HG02759 (cell line): ENCODE results near the gene C16orf90.
"Not testable (repeated sequence)": the region's sequence is repeated elsewhere in the genome, so short reads cannot be mapped to it uniquely, and the experiment has no call there.

Experiments
- ATAC-seq: cut with Tn5 transposase; IDR thresholded peaks from one replicate; pipeline ENCODE4 v1.9.1; 2021; ENCODE audit warnings: mild to moderate bottlenecking, moderate library complexity; ENCODE audit not compliant: unreplicated experiment

C16orf90 gene, protein sequence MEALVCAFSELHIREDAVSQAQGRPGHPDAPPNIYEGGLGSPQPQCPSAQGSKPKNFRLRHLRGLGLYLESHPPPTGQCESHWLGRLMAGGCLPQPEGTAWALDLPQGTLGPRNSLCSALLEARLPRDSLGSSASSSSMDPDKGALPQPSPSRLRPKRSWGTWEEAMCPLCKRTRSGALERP

GRCh38 chr16:3495176-3495575 is at the start of gene C16orf90:
Gene C16orf90, minus strand, starts transcription at chr16:3495489. Its CDS starts 68 bp downstream, at chr16:3495421.
- ATAC-seq: no peak

DNA sequence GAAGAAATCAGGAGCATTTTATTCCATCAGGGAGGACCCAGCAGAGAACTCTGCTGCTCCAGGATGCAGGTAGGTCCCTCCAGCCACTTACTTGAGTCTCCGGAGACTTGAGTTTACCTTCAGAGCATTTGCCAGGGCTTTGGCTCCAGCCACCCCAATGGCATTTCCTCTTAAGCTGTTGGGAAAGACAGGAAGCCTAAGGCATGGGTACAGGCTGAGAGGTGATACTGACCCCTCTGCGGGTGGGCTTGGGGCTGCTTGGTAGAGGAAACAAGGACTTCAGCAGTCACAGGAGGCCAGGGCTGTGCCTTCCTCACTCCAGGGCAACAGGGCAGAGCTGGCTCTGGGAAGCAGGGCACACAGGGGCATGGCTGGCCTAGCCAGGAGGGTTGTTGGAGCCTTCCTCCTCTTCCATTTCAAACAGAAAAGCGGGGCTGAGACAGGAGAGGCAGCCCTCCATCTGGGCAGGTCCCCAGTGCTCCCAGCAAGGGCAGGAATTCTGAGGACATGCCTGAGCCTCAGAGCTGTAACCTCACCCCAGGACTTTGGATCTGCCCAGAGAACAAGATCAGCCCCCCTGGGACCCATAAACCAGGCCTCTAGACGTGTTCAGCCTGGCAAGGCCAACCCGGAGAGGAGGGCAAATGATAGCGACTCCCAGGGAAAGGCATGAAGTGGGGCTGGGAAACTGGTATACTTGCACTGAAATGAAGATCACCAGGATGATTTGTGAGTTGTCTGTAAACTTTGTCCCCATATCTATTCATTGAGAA is 47.5 kb upstream of the C16orf90 start:
- no peak for ATAC-seq

- no peak for ATAC-seq
These were observed 46.4 kb upstream of the C16orf90 start for GRCh38 chr16:3541527-3542155.

GRCh38 chr16:3538222-3538621 is 42.9 kb upstream of the C16orf90 start:
- ATAC-seq: no peak

- no peak for ATAC-seq
These were observed 41.6 kb upstream of the C16orf90 start for GRCh38 chr16:3536851-3537250.

DNA sequence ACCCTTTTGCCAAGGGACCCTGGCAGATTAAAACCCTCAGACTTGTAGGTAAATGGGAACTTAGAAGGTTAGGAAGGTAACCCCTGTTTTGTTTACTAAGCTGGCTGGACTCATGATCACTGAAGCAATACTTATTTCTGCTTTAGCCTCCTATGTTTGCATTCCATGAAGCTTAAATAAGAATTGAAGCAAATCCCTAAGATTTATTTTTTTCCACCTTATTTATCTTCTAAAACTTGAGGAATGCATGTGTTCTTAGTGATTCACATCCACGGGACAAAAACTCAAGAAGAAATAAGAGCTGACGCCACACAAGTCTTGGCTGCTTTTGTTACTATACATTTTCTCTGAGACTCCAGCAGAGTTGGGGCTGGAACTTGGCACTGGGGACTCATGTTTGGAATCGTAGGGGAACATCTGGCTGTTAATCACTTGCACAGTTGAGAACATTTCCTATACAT is 41.0 kb upstream of the C16orf90 start:
- ATAC-seq: no peak

DNA sequence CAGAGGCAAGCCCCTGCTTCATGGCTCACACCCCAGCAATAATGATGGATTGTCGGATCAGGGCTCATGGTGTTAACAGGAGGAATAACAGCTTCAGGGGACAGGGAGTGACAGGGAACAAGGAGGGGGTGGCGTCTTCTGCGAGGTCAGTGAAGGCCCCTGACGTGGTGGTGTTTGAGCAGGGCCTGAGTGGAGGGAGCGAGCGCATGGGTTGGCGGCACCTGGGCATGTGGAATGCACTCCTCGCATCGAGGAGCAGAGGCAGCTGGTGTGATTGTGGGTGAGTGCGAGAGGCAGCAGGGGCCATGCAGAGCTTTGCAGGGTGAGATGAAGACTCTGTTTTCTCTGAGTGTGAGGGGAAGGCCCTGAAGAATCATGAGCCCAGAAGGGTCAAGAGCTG is 38.8 kb upstream of the C16orf90 start:
- ATAC-seq: no peak

- ATAC-seq: no peak
These were observed 37.5 kb upstream of the C16orf90 start for GRCh38 chr16:3532741-3533140.

DNA sequence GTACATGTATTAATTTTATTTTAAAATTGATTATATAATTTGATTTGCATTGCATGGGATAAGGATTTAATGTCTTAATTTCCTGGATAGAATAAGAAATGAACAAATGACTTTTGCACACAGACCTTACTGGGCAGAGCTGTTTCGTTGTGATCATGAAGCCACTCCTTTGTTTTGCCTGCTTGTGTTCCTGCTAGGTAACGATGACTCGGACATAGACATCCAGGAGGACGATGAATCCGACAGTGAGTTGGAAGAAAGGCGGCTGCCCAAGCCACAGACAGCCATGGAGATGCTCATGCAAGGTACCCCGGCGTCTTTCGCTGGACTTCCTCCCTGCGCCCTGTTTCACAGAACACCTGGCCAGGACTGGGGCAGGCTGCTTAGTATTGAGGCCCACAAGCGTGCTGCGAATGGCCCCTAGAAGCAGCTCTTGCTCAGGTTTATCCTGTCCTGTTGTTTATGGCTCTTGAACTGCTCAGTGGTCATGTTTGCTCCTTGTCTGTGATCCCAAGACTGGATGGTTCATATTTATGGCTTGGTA is 35.2 kb upstream of the C16orf90 start:
- no peak for ATAC-seq

GRCh38 chr16:3529175-3529574 is 33.9 kb upstream of the C16orf90 start:
- ATAC-seq: no peak

GRCh38 chr16:3528406-3528805 is 33.1 kb upstream of the C16orf90 start:
- no peak for ATAC-seq

DNA sequence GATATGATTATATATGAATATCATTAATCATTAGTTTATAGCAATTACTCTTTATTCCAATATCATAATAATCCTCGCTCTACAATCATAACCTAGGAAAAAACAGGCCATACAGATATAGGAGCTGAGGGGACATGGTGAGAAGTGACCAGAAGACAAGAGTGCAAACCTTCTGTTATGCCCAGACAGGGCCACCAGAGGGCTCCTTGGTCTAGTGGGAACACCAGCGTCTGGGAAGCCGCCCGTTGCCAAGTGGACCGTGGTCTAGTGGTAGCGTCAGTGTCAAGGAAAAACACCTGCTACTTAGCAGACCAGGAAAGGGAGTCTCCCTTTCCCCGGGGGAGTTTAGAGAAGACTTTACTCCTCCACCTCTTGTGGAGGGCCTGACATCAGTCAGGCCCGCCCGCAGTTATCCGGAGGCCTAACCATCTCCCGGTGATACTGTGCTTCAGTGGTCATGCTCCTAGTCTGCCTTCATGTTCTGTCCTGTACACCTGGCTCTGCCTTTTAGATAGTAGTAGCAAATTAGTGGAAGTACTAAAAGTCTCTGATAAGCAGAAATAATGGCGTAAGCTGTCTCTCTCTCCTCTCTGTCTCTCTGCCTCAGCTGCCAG is 32.0 kb upstream of the C16orf90 start:
- not testable (repeated sequence) for ATAC-seq

DNA sequence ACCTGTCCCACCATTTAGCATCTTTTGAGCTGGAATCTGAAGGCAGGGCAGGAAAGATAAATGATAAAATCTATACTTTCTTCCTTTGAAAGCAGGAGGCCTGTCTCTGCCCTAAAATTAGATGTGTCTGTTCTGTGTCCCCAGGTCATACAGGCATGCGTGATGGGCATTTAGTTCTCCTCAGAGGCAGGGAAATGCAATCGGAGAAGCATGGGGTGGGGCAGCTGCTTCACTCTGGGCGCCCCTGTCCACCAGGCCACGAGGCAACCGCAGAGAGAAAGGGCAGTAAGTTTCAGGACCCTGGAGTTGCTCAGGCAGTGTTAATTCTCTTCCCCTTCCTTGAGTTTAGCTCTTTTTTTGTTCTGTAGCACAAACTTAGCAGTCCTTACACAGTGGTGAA is 30.7 kb upstream of the C16orf90 start:
- ATAC-seq: no peak

- no peak for ATAC-seq
These were observed 28.0 kb upstream of the C16orf90 start for GRCh38 chr16:3523281-3523680.

- no peak for ATAC-seq
These were observed 25.6 kb upstream of the C16orf90 start for GRCh38 chr16:3520841-3521240.

- ATAC-seq: no peak
These were observed 25.1 kb upstream of the C16orf90 start for GRCh38 chr16:3520413-3520812.

- no peak for ATAC-seq
These were observed 24.3 kb upstream of the C16orf90 start for GRCh38 chr16:3519581-3519980.

- ATAC-seq: no peak
These were observed 23.7 kb upstream of the C16orf90 start for GRCh38 chr16:3518986-3519348.

GRCh38 chr16:3518292-3518985 is 23.1 kb upstream of the C16orf90 start:
- ATAC-seq: no peak

DNA sequence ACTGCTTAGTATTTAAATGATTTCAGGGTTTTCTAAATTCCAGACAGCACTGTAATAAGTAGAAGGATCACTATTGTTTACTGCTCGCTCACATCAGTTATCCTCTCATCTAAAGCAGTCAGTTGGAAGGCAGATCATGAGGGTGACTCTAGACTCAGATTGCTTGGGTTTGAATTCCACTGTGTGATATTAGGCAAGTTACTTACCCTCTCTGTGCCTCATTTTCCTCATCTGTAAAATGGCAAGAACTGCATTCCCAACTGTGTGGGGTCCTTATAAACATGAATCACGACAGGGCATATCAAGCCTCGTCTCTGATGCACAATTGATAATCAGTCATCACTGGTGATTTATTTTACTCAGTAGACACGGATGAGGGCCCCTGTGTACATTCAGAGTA is 20.6 kb upstream of the C16orf90 start:
- no peak for ATAC-seq

GRCh38 chr16:3514621-3515020 is 19.3 kb upstream of the C16orf90 start:
- ATAC-seq: no peak
